A549 (cell line): Measurements from ENCODE around the gene RGS16.

Experiments
- CHD2 ChIP-seq: fragments of 150-350 bp; IDR thresholded peaks from 2 replicates; pipeline ENCODE4 v1.6.1; 2014; ENCODE audit warnings: low read length; ENCODE audit not compliant: partially characterized antibody
- USF2 ChIP-seq: fragments of 450-650 bp; IDR thresholded peaks from 2 replicates; pipeline ENCODE4 v1.6.1; 2014; ENCODE audit warnings: antibody characterized with exemption

- TF ChIP-seq USF2 (no peak), CHD2 (no peak)
These were observed 40.7 kb upstream of the RGS16 start for GRCh38 chr1:182644886-182645285.
